ENCODE measurements around the gene KLHL22.

KLHL22 gene

DNA sequence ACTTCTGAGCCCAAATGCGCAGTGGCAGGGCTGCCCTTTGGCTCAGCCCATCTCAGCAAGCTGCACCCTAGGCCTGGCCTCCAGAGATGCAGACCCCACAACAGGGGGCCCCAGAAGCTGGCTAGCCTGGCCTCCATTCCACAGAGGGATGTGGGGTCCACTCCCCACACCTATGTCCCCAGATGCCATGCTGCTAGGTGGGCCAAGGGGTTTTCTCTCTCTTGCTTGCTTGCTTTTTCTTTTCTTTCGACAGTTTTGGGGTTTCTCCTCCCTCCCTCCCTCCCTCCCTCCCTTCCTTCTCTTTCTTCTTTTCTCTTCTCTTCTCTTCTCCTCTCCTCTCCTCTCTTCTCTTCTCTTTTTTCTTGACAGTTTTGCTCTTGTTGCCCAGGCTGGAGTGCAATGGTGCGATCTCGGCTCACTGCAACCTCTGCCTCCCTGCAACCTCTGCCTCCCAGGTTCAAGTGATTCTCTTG, 67.6 kb downstream of the KLHL22 start:
- DNase-seq (ENCODE audit: low read depth): no peak
- TF ChIP-seq, protein P1, sequence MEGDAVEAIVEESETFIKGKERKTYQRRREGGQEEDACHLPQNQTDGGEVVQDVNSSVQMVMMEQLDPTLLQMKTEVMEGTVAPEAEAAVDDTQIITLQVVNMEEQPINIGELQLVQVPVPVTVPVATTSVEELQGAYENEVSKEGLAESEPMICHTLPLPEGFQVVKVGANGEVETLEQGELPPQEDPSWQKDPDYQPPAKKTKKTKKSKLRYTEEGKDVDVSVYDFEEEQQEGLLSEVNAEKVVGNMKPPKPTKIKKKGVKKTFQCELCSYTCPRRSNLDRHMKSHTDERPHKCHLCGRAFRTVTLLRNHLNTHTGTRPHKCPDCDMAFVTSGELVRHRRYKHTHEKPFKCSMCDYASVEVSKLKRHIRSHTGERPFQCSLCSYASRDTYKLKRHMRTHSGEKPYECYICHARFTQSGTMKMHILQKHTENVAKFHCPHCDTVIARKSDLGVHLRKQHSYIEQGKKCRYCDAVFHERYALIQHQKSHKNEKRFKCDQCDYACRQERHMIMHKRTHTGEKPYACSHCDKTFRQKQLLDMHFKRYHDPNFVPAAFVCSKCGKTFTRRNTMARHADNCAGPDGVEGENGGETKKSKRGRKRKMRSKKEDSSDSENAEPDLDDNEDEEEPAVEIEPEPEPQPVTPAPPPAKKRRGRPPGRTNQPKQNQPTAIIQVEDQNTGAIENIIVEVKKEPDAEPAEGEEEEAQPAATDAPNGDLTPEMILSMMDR (conservative IDR thresholded peaks at IDR 0.05; ENCODE audit: low read length): no peak
- no peak overlapping the region for H3K4me3 ChIP-seq (ENCODE audit: low read length)

- H3K4me3 ChIP-seq (ENCODE audit: low read length): no peak overlapping the region
- TF ChIP-seq, protein P1 (conservative IDR thresholded peaks at IDR 0.05; ENCODE audit: low read length): no peak
- DNase-seq (ENCODE audit: low read depth): no peak
Measured at GRCh38 chr22:20427104-20427944, 68.3 kb downstream of the KLHL22 start.

- no peak for DNase-seq (ENCODE audit: low read depth)
- no peak overlapping the region for H3K4me3 ChIP-seq (ENCODE audit: low read length)
- TF ChIP-seq, protein P1 (conservative IDR thresholded peaks at IDR 0.05; ENCODE audit: low read length): no peak
Measured at GRCh38 chr22:20426259-20426615, 69.4 kb downstream of the KLHL22 start.

DNA sequence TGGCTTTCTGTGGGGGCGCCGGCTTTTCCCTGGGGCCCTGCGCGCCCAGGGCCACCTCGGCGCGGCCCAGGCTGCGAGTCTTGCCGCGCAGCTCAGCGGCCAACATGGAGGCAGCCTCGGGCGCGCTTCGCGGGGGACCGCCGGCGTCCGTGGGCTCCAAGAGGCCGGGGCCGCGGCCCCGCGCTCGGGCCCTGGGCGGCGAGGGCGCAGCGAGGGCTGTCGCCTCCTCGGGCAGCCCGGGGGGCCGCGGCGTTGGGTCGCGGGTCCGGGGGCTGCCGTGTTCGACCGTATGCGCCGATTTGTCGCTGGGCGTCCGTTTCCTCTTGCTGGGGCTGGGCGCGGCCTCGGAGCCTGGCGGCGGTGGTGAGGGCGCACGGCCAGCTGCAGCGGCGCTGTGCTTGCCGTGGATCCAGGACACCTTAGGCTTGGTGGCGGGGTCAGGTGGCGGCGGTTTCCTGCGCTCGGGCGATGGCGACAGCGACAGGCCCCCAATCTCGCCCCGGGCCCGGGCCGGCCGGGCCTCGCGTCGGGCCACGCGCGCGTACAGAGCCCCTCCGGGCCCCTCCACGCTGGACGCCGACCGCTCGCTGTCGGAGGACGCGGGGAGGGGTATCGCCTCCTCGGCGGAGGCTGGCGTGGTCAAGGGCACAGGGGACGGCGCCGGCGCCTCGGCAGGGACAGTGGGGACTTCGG, 69.9 kb downstream of the KLHL22 start:
- no peak for DNase-seq (ENCODE audit: low read depth)
- H3K4me3 ChIP-seq (ENCODE audit: low read length): no peak overlapping the region
- TF ChIP-seq, protein P1 (conservative IDR thresholded peaks at IDR 0.05; ENCODE audit: low read length): no peak

DNA sequence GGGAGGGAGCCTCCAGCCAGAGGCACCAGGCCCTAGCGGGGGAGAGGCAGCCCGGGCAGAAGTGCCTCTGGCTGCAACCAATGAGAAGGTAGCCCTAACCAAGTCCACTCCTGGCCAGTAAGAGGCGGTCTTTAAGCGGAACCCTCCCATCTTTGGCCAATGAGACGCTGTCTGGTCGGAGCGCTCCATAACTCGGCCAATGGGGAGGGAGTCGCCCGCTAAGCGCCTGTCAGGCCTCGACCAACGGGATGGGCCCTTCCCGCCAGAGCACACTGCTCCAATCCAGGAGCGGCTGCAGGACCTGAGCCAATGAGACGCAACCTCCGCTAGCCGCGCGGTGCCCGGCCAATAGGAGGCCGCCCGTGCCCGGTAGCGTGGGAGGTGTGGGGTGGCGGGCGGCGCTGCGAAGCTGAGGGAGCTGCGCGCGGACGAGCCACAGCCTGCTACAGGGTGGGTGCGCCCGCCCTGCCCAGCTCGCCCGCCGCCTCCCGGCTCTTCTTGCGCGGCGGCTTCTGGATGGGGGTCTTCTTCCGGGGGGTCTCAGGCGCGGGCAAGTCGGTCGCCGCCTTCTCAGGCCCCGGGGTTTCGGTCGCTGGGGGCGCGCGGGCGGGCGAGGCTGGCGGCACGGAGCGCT, 70.5 kb downstream of the KLHL22 start:
- DNase-seq (ENCODE audit: low read depth): no peak
- TF ChIP-seq, protein P1 (conservative IDR thresholded peaks at IDR 0.05; ENCODE audit: low read length): no peak
- no peak overlapping the region for H3K4me3 ChIP-seq (ENCODE audit: low read length)

DNA sequence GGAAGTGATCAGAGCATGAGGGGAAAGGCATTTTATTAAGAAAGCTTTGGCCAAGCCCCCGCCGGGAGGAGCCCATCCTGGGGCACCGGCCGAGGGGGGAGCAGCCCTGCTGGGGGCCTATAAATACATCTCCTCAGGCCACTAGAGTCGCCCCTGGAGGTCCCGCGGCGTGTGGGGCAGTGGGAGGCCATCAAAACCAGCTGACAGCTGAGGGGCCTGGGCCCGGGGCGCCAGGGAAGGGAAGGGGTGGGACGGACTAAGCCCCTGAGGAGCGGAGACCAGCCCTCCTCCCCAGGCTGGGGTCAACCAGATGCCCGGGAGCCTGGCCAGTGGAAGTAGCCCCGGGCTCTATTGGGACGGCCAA, 71.0 kb downstream of the KLHL22 start:
- H3K4me3 ChIP-seq (ENCODE audit: low read length): no peak overlapping the region
- TF ChIP-seq, protein P1 (conservative IDR thresholded peaks at IDR 0.05; ENCODE audit: low read length): no peak
- no peak for DNase-seq (ENCODE audit: low read depth)

All from AG10803 (cell line).